ENCODE results near the gene AURKAIP1.
"Not testable (repeated sequence)": the region's sequence is repeated elsewhere in the genome, so short reads cannot be mapped to it uniquely, and the experiment has no call there.

Gene AURKAIP1

GRCh38 chr1:1374929-1375662 lies at the start of gene AURKAIP1:
Gene AURKAIP1 (minus strand): TSS chr1:1375207. CDS start chr1:1374756, 451 bp downstream.
- DNase-seq (ENCODE audit: low read depth), result peak; percentile 94

GRCh38 chr1:1424707-1425106 lies 49.7 kb upstream of the AURKAIP1 start:
- DNase-seq (ENCODE audit: low read depth), result no peak

GRCh38 chr1:1423245-1423597 lies 48.2 kb upstream of the AURKAIP1 start:
- DNase-seq (ENCODE audit: low read depth), result no peak

- DNase-seq (ENCODE audit: low read depth), result no peak
Measured at GRCh38 chr1:1422465-1423244, 47.6 kb upstream of the AURKAIP1 start.

GRCh38 chr1:1421907-1422464 lies 47.0 kb upstream of the AURKAIP1 start:
- no peak for DNase-seq (ENCODE audit: low read depth)

- no peak for DNase-seq (ENCODE audit: low read depth)
Measured at GRCh38 chr1:1421147-1421906, 46.3 kb upstream of the AURKAIP1 start, which contains the start of gene ANKRD65. Gene ANKRD65 (minus strand): TSS chr1:1421276. CDS start chr1:1421005, 271 bp downstream.

GRCh38 chr1:1420654-1421141 lies 45.7 kb upstream of the AURKAIP1 start:
- no peak for DNase-seq (ENCODE audit: low read depth)

GRCh38 chr1:1419813-1420653 lies 45.0 kb upstream of the AURKAIP1 start:
- DNase-seq (ENCODE audit: low read depth), result no peak

GRCh38 chr1:1419363-1419812 lies 44.4 kb upstream of the AURKAIP1 start:
- DNase-seq (ENCODE audit: low read depth), result no peak

GRCh38 chr1:1418464-1419362 lies 43.7 kb upstream of the AURKAIP1 start:
- no peak for DNase-seq (ENCODE audit: low read depth)

GRCh38 chr1:1417825-1418463 lies 42.9 kb upstream of the AURKAIP1 start:
- DNase-seq (ENCODE audit: low read depth), result not testable (repeated sequence)

GRCh38 chr1:1417396-1417795 lies 42.4 kb upstream of the AURKAIP1 start:
- DNase-seq (ENCODE audit: low read depth), result not testable (repeated sequence)

GRCh38 chr1:1415751-1416150 lies 40.7 kb upstream of the AURKAIP1 start:
- no peak for DNase-seq (ENCODE audit: low read depth)

GRCh38 chr1:1412311-1412902 lies 37.4 kb upstream of the AURKAIP1 start:
- not testable (repeated sequence) for DNase-seq (ENCODE audit: low read depth)

GRCh38 chr1:1411626-1412025 lies 36.6 kb upstream of the AURKAIP1 start:
- DNase-seq (ENCODE audit: low read depth), result no peak

GRCh38 chr1:1410238-1410637 lies 35.2 kb upstream of the AURKAIP1 start:
- not testable (repeated sequence) for DNase-seq (ENCODE audit: low read depth)

GRCh38 chr1:1407636-1408318 lies 32.8 kb upstream of the AURKAIP1 start:
- DNase-seq (ENCODE audit: low read depth), result no peak
